SK-N-SH treated with all-trans-retinoic acid at 6 μM for 48 hours (cell line): ENCODE results near the gene ETNK2.

Experiments
- ATAC-seq: fragments of 200-7000 bp; cut with Tn5 transposase; 3 replicates; pipeline ENCODE4 v1.9.1; 2020; ENCODE audit warnings: mild to moderate bottlenecking, moderate library complexity
- ARNTL ChIP-seq: fragments of 450-650 bp; formaldehyde crosslinking; IDR thresholded peaks from 2 replicates; pipeline ENCODE4 v1.5.0; 2020; ENCODE audit warnings: low read depth, mild to moderate bottlenecking, moderate library complexity, borderline replicate concordance
- BACH2 ChIP-seq: fragments of 250-450 bp; sonication (Bioruptor Pico); IDR thresholded peaks from 2 replicates; pipeline ENCODE4 v1.9.0; 2021; ENCODE audit warnings: mild to moderate bottlenecking, borderline replicate concordance
- CSDC2 ChIP-seq: fragments of 250-450 bp; sonication (Bioruptor Pico); IDR thresholded peaks from 2 replicates; pipeline ENCODE4 v1.5.0; 2020; ENCODE audit warnings: mild to moderate bottlenecking, moderate library complexity
- ESRRG ChIP-seq: fragments of 250-450 bp; sonication (Bioruptor Pico); IDR thresholded peaks from 2 replicates; pipeline ENCODE4 v1.6.1; 2021; ENCODE audit warnings: mild to moderate bottlenecking
- GLIS3 ChIP-seq: fragments of 250-450 bp; sonication (Bioruptor Pico); IDR thresholded peaks from 2 replicates; pipeline ENCODE4 v1.5.0; 2020; ENCODE audit warnings: mild to moderate bottlenecking, moderate library complexity
- ISL1 ChIP-seq: fragments of 250-450 bp; sonication (Bioruptor Pico); IDR thresholded peaks from 2 replicates; pipeline ENCODE4 v2.1.2; 2022; ENCODE audit warnings: mild to moderate bottlenecking, moderate library complexity
- OSR1 ChIP-seq: fragments of 250-450 bp; sonication (Bioruptor Pico); IDR thresholded peaks from 2 replicates; pipeline ENCODE4 v1.8.0; 2022; ENCODE audit warnings: moderate library complexity, mild to moderate bottlenecking, inconsistent platforms
- PPARA ChIP-seq: fragments of 250-450 bp; sonication (Bioruptor Pico); IDR thresholded peaks from 2 replicates; pipeline ENCODE4 v1.5.0; 2020; ENCODE audit warnings: mild to moderate bottlenecking, borderline replicate concordance
- RARB ChIP-seq: fragments of 250-450 bp; sonication (Bioruptor Pico); IDR thresholded peaks from 2 replicates; pipeline ENCODE4 v1.8.0; 2021; ENCODE audit warnings: mild to moderate bottlenecking, moderate library complexity
- SNAI2 ChIP-seq: fragments of 250-450 bp; sonication (Bioruptor Pico); IDR thresholded peaks from 2 replicates; pipeline ENCODE4 v1.5.0; 2020; ENCODE audit warnings: mild to moderate bottlenecking, moderate library complexity
- TCF4 ChIP-seq: fragments of 250-450 bp; sonication (Bioruptor Pico); IDR thresholded peaks from 2 replicates; pipeline ENCODE4 v1.8.0; 2021; ENCODE audit warnings: mild to moderate bottlenecking, moderate library complexity, borderline replicate concordance
- TOX ChIP-seq: fragments of 250-450 bp; sonication (Bioruptor Pico); IDR thresholded peaks from 2 replicates; pipeline ENCODE4 v1.8.0; 2021; ENCODE audit warnings: mild to moderate bottlenecking, moderate library complexity, borderline replicate concordance
- ZFP3 ChIP-seq: fragments of 250-450 bp; sonication (Bioruptor Pico); IDR thresholded peaks from 2 replicates; pipeline ENCODE4 v1.5.0; 2020; ENCODE audit warnings: mild to moderate bottlenecking, moderate library complexity
- ZFP30 ChIP-seq: fragments of 450-650 bp; formaldehyde crosslinking; IDR thresholded peaks from 2 replicates; pipeline ENCODE4 v1.5.0; 2022; ENCODE audit warnings: mild to moderate bottlenecking, moderate library complexity
- ZNF565 ChIP-seq: fragments of 450-650 bp; formaldehyde crosslinking; conservative IDR thresholded peaks from 2 replicates; pipeline ENCODE4 v1.5.0; 2020; ENCODE audit warnings: low read depth, mild to moderate bottlenecking, moderate library complexity
- ZNF70 ChIP-seq: fragments of 450-650 bp; formaldehyde crosslinking; IDR thresholded peaks from 2 replicates; pipeline ENCODE4 v1.5.0; 2020; ENCODE audit warnings: mild to moderate bottlenecking, moderate library complexity
- ZNF8 ChIP-seq: fragments of 450-650 bp; formaldehyde crosslinking; IDR thresholded peaks from 2 replicates; pipeline ENCODE4 v1.5.0; 2020; ENCODE audit warnings: mild to moderate bottlenecking, moderate library complexity
- TF ChIP-seq, protein P1 (sequence below): fragments of 250-450 bp; sonication (Bioruptor Pico); IDR thresholded peaks from 2 replicates; pipeline ENCODE4 v1.5.1; 2021; ENCODE audit warnings: mild to moderate bottlenecking, moderate library complexity
- TF ChIP-seq, protein P2 (sequence below): fragments of 250-450 bp; sonication (Bioruptor Pico); IDR thresholded peaks from 2 replicates; pipeline ENCODE4 v1.5.1; 2020; ENCODE audit warnings: low read depth, mild to moderate bottlenecking, moderate library complexity
- TF ChIP-seq, protein P3 (sequence below): fragments of 250-450 bp; sonication (Bioruptor Pico); IDR thresholded peaks from 2 replicates; pipeline ENCODE4 v1.8.0; 2021; ENCODE audit warnings: low read depth, mild to moderate bottlenecking, moderate library complexity, borderline replicate concordance
- TF ChIP-seq, protein P4 (sequence below): fragments of 250-450 bp; sonication (Bioruptor Pico); IDR thresholded peaks from 2 replicates; pipeline ENCODE4 v1.8.0; 2020; ENCODE audit warnings: mild to moderate bottlenecking, moderate library complexity, borderline replicate concordance

ETNK2 gene

DNA sequence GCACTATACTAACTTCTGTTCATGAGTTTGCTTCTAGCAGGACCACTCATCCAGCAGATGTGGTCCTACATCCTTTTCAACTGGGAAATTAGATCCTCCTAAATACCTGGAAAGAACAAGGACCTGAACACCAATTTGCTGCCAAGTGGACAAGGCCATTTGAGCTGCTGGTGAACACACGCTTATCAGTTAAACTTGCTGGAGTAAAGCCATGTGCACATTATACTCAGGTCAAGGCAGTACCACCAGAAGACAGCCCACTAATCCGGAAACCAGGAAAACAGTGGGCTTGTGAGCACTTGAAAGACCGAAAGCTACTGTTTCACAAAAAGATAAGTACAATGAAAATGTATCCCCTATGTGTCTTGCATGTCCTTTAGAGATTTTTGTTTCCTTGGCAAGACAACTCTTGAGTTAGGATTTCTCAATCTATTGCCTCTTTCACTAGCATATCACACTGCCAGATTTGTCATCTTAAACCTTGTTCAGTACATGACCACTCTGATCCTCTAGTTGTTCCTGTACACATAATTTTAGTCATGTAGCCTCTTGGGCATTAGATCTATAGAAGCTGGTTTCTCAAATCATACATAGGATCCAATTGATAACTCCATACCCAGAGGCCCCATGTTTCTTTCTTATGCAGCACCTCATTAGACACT is 18.8 kb upstream of the ETNK2 start:
- TF ChIP-seq BACH2 (CRISPR knock-in tag), result no peak
- TF ChIP-seq ZNF70 (CRISPR knock-in tag), result no peak
- TF ChIP-seq CSDC2 (CRISPR knock-in tag), result no peak
- TF ChIP-seq SNAI2 (CRISPR knock-in tag), result no peak
- no peak for TF ChIP-seq OSR1 (CRISPR knock-in tag)
- no peak for TF ChIP-seq PPARA (CRISPR knock-in tag)
- TF ChIP-seq ARNTL (CRISPR knock-in tag), result no peak
- TF ChIP-seq ZFP3 (CRISPR knock-in tag), result no peak
- TF ChIP-seq ISL1 (CRISPR knock-in tag), result no peak
- no peak for TF ChIP-seq TCF4 (CRISPR knock-in tag)
- no peak for TF ChIP-seq ZNF565 (CRISPR knock-in tag)
- no peak for TF ChIP-seq TOX (CRISPR knock-in tag)
- no peak for TF ChIP-seq ZFP30 (CRISPR knock-in tag)
- TF ChIP-seq ESRRG (CRISPR knock-in tag), result no peak
- TF ChIP-seq, protein P1, sequence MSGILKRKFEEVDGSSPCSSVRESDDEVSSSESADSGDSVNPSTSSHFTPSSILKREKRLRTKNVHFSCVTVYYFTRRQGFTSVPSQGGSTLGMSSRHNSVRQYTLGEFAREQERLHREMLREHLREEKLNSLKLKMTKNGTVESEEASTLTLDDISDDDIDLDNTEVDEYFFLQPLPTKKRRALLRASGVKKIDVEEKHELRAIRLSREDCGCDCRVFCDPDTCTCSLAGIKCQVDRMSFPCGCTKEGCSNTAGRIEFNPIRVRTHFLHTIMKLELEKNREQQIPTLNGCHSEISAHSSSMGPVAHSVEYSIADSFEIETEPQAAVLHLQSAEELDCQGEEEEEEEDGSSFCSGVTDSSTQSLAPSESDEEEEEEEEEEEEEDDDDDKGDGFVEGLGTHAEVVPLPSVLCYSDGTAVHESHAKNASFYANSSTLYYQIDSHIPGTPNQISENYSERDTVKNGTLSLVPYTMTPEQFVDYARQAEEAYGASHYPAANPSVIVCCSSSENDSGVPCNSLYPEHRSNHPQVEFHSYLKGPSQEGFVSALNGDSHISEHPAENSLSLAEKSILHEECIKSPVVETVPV, result no peak
- TF ChIP-seq, protein P2, sequence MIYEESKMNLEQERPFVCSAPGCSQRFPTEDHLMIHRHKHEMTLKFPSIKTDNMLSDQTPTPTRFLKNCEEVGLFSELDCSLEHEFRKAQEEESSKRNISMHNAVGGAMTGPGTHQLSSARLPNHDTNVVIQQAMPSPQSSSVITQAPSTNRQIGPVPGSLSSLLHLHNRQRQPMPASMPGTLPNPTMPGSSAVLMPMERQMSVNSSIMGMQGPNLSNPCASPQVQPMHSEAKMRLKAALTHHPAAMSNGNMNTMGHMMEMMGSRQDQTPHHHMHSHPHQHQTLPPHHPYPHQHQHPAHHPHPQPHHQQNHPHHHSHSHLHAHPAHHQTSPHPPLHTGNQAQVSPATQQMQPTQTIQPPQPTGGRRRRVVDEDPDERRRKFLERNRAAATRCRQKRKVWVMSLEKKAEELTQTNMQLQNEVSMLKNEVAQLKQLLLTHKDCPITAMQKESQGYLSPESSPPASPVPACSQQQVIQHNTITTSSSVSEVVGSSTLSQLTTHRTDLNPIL (CRISPR knock-in tag), result no peak
- TF ChIP-seq GLIS3 (CRISPR knock-in tag), result no peak
- ATAC-seq, result no peak

DNA sequence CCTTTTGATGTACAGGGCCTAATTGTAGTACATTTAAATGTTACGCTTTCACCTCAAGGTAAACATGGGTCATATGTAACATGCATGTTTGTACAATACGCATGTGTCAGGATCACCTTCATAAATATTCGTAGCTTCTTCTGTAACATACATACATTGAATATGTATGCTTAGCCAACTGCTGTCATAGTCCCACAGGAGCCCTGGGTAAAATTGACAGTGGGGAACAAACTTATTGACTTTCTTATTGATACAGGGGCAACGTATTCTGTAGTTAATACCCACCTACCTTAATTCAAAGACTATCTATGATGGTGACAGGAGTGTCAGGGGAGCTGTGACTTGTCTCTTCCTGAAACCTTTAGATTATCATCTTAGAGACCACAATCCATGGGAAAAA is 18.0 kb upstream of the ETNK2 start:
- ATAC-seq, result no peak

DNA sequence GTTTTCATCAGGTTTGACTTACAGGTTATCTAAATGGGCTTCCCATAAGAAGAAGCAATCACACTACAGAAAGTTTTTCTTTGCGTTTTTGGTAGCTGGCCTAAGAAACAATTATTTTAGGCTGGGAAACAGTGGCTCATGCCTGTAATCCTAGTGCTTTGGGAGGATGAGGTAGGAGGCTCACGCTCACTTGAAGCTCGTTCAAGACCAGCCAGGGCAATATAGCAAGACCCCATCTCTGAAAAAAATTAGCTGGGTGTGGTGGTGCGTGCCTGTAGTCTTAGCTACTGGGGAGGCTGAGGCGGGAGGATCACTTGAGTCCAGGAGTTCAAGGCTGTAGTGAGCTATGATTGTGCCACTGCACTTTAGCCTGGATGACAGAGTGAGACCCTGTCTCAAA is 15.9 kb upstream of the ETNK2 start:
- ATAC-seq, result no peak
- no peak for TF ChIP-seq ZFP3 (CRISPR knock-in tag)
- TF ChIP-seq, protein P1, result no peak
- TF ChIP-seq, protein P2 (CRISPR knock-in tag), result no peak
- TF ChIP-seq, protein P3, sequence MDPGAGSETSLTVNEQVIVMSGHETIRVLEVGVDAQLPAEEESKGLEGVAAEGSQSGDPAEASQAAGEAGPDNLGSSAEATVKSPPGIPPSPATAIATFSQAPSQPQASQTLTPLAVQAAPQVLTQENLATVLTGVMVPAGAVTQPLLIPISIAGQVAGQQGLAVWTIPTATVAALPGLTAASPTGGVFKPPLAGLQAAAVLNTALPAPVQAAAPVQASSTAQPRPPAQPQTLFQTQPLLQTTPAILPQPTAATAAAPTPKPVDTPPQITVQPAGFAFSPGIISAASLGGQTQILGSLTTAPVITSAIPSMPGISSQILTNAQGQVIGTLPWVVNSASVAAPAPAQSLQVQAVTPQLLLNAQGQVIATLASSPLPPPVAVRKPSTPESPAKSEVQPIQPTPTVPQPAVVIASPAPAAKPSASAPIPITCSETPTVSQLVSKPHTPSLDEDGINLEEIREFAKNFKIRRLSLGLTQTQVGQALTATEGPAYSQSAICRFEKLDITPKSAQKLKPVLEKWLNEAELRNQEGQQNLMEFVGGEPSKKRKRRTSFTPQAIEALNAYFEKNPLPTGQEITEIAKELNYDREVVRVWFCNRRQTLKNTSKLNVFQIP, result no peak
- TF ChIP-seq ZNF8 (CRISPR knock-in tag), result no peak
- no peak for TF ChIP-seq SNAI2 (CRISPR knock-in tag)
- no peak for TF ChIP-seq PPARA (CRISPR knock-in tag)
- TF ChIP-seq TCF4 (CRISPR knock-in tag), result no peak
- TF ChIP-seq TOX (CRISPR knock-in tag), result no peak

More for the DNA sequence above, 18.0 kb upstream of the ETNK2 start:
- TF ChIP-seq ARNTL (CRISPR knock-in tag) (no peak), CSDC2 (CRISPR knock-in tag) (no peak), ISL1 (CRISPR knock-in tag) (no peak), TOX (CRISPR knock-in tag) (no peak), BACH2 (CRISPR knock-in tag) (no peak), RARB (CRISPR knock-in tag) (no peak)
- TF ChIP-seq, protein P4, sequence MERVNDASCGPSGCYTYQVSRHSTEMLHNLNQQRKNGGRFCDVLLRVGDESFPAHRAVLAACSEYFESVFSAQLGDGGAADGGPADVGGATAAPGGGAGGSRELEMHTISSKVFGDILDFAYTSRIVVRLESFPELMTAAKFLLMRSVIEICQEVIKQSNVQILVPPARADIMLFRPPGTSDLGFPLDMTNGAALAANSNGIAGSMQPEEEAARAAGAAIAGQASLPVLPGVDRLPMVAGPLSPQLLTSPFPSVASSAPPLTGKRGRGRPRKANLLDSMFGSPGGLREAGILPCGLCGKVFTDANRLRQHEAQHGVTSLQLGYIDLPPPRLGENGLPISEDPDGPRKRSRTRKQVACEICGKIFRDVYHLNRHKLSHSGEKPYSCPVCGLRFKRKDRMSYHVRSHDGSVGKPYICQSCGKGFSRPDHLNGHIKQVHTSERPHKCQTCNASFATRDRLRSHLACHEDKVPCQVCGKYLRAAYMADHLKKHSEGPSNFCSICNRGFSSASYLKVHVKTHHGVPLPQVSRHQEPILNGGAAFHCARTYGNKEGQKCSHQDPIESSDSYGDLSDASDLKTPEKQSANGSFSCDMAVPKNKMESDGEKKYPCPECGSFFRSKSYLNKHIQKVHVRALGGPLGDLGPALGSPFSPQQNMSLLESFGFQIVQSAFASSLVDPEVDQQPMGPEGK, result no peak
- TF ChIP-seq, protein P1, result no peak
